Karpas-422 (cell line): Measurements from ENCODE around the gene RGS13. TPM values are rescaled to one million over a fixed set of nuclear protein-coding genes. Genes with fewer than 3 reads are reported as not detected.

Experiments
- total RNA-seq: library from RNA; depleted of rRNA; stranded (reverse); fragments of >200 nt; shearing (Covaris generic); gene quantifications from 2 replicates; pipeline ENCODE4 v1.2.3, GENCODE V29; 2014; ENCODE audit warnings: low replicate concordance; rRNA removed

RGS13 gene
- total RNA-seq, 1 experiment from 2014 or later = 462 TPM

Other genes starting within 250 kb of the RGS13 start
- gene RGS1, start 60.4 kb upstream of the RGS13 start, total RNA-seq = 0.22 and 3.5 TPM in 2 replicates
- 35.3 and 39.8 TPM in 2 replicates for gene RGS2, start 172.9 kb downstream of the RGS13 start, total RNA-seq